Pons (tissue), 1 donor: Measurements from ENCODE around the gene BFSP2.
A peak's percentile ranks its signal among the peaks of the same experiment; 100 is the strongest.
"Not testable (repeated sequence)": the region's sequence is repeated elsewhere in the genome, so short reads cannot be mapped to it uniquely, and the experiment has no call there.

Experiments
- DNase-seq: peaks from one replicate; pipeline ENCODE4 v3.0.0-alpha.2; 2016; ENCODE audit warnings: low spot score

The BFSP2 gene

GRCh38 chr3:133479895-133480669 lies 80.2 kb downstream of the BFSP2 start:
- DNase-seq, result no peak

GRCh38 chr3:133482474-133482873 lies 82.6 kb downstream of the BFSP2 start:
- not testable (repeated sequence) for DNase-seq

GRCh38 chr3:133486658-133487057 lies 86.8 kb downstream of the BFSP2 start:
- no peak for DNase-seq

DNA sequence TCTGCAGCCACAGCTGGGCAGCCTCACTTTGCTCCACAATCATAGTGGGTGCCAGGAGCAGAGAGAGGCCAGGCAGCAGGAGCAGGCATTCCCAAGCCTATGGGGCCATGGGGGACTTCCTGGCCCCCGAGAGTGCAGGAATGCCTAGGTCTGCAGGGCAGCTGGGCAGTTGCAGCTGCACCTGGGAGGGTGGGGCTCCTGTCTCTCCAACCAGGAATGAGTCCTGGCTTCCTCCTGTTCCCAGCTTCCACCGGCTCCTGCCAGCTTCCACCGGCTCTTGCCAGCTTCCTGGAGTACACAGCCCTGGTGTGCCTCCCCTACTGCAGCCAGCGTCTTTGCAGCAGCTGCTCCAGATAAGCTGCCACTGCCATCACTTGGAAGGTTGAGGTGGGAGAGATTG lies 87.3 kb downstream of the BFSP2 start:
- no peak for DNase-seq

DNA sequence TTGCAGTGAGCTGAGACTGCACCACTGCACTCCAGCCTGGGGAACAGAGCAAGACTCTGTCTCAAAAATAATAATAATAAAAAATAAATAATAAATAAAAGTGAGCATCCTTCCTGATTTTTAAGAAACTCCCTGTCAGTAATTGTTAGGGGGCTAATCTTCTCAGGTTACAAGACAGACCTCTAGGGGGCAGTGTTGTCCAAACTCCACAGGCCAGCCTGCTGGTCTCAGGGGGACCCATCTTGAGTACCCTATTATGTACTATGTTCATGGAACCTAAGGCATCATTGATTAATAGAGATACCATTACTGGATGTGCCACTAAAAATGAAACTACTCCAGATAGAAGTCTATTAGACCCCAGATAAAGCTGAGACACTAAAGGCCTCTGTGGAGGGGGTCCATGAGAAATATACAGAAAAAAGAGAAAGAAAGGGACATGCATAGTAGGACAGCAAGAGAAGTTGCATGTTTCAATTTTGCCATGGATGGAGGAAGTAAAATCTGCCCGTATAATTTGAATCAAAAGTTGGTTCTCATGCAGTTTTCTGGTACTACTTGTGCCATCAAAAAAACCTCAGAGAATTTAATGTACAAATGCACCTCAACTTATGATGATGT lies 88.2 kb downstream of the BFSP2 start:
- DNase-seq, result no peak

DNA sequence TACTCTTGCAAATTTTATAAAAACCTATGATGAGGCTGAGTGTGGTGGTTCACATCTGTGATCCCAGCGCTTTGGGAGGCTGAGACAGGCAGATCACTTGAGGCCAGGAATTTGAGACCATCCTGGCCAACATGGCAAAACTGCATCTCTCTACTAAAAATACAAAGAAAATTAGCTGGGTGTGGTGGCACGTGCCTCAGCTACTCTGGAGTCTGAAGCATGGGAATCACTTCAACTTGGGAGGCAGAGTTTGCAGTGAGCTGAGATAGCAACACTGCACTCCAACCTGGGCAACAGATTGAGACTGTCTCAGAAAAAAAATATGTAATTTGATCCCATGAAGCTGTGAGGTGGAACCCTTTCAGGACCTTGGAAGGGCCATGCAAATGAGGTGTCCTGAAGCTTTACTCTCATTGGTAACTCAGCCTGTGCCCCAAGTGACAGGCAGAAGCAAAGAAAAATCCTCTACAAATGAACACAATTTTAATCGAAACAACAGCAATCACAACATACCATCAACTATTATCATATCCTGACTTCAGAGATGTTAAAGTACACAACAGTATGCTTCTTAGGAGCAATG lies 89.0 kb downstream of the BFSP2 start:
- no peak for DNase-seq

GRCh38 chr3:133489466-133490085 lies 89.7 kb downstream of the BFSP2 start:
- no peak for DNase-seq

- no peak for DNase-seq
Measured at GRCh38 chr3:133490468-133491351, 90.9 kb downstream of the BFSP2 start.

GRCh38 chr3:133491481-133492059 lies 91.7 kb downstream of the BFSP2 start:
- DNase-seq, result no peak

DNA sequence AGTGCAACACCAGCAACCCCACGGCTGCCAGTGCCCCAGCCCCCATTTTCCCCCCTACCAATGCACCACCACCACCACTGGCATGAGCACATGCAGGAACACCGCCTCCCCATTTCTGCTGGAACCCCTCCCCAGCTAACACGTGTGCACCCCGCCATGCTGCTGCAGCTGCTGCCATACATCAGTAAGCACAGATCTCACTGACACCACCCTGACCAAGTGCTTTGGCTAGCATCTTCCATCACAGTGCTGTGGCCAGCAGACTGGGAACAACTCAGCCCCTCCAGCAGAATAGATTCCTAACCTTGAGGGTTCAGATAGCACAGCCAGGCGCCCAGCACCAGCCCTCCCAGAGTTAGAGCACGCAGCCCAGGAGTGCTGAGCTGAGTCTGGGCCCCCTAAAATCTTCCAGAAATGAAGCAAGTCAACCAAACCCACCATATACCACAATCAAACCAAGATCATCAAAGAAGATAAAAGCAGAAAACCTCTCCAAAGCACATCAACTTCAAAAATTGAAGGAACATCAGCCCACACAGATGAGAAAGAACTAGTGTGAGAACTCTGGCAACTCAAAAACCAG lies 92.4 kb downstream of the BFSP2 start:
- DNase-seq, result no peak

- DNase-seq, result no peak
Measured at GRCh38 chr3:133494469-133494868, 94.6 kb downstream of the BFSP2 start.

DNA sequence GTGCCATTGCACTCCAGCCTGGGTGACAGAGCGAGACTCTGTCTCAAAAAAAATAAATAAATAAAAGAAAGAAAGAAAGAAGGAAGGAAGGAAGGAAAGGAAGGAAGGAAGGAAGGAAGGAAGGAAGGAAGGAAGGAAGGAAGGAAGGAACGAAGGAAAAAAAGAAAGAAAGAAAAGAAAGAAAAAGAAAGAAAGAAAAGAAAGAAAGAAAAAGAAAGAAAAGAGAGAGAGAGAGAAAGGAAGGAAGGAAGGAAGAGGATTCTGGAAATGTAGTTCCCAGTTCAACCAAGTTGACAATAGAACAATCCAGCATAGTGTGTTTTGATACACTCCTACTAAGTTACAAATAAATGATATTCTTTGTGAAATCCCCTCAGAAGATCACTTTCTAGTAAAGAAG lies 102.7 kb downstream of the BFSP2 start:
- not testable (repeated sequence) for DNase-seq

- no peak for DNase-seq
Measured at GRCh38 chr3:133503409-133503808, 103.6 kb downstream of the BFSP2 start.

- DNase-seq, result no peak
Measured at GRCh38 chr3:133504736-133505135, 104.9 kb downstream of the BFSP2 start.

- no peak for DNase-seq
Measured at GRCh38 chr3:133505813-133506212, 106.0 kb downstream of the BFSP2 start.

DNA sequence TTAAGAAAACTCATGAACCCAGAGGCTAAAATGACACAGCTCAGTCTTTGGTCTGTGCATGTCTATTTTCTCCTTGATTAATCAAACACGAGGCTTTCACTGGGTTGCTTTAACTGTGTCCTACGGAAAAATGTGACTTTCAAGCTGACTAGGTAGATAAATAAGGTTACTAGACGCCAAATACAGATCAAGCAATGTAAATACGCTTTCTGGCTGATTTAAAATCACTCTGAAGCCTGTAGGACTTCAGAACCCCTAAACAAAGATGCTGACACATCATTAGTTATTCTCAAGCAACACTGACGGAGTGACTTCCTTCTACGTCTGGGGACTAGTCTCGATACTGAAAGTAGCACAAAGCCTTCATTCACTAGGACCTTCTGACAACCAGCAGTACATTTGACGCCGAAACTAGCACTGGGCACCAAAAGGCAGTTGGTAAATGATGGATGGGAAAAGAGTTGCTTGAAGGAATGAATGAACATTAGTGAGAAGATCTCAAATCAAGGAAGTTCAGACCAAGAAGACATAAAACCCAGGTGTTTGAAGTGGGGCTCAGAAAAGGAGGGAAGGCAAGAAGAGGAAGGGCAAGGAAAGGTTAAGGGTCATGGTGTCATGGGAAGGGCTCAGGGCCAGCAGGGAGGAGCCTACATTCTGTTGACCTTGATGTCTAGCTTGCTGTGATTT lies 106.5 kb downstream of the BFSP2 start:
- peak; percentile 81 for DNase-seq

DNA sequence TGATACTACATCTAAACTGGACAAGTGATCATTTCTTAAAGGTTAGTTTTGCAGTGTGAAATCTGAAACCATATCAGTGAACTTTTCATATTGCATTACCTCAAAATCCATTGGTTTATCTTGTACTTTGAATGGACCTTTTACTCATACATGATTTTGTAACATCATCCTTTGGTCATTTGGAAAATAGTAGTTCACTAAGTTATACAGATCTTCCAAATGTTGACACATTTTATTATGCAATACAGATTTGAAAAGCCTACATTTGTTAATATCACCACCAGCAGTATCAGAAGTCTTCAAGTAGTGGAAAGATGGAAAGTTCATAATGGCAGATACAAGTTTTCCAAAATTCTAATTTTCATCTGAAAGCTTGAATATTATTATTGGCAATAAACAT lies 109.6 kb downstream of the BFSP2 start:
- no peak for DNase-seq

- DNase-seq, result no peak
Measured at GRCh38 chr3:133512416-133513089, 112.7 kb downstream of the BFSP2 start.

- DNase-seq, result no peak
Measured at GRCh38 chr3:133514418-133514817, 114.6 kb downstream of the BFSP2 start.

DNA sequence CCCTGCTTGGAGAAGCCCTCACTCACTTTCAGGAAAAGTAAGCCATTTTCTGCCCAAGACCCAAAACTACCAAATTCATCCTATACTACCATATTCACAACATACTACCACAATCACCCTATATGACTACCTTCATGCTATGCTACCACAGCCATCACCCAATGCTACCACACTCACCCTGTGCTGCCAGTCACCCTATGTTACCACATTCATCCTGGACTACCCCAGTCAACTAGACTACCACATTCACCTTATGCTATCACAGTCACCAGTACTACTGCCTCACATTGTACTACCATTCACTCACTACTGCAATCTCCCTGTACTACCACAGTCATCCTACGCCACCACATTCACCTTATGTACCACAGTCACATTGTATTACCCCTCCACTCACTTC lies 115.3 kb downstream of the BFSP2 start:
- no peak for DNase-seq
